ENCODE results near the gene ZNF550.
"Not testable (repeated sequence)": the region's sequence is repeated elsewhere in the genome, so short reads cannot be mapped to it uniquely, and the experiment has no call there.

The ZNF550 gene

GRCh38 chr19:57527136-57527881, 32.4 kb downstream of the ZNF550 start, which contains the start of gene ZNF549:
TSS of gene ZNF549 (plus strand) at chr19:57527356. CDS start at chr19:57527574, 218 bp downstream.
- peak; percentile 26 to 91 (median 63) for DNase-seq

GRCh38 chr19:57518021-57518420, 41.6 kb downstream of the ZNF550 start:
- not testable (repeated sequence) for DNase-seq

GRCh38 chr19:57515255-57515654, 44.4 kb downstream of the ZNF550 start:
- DNase-seq, result no peak

GRCh38 chr19:57512845-57513244, 46.8 kb downstream of the ZNF550 start:
- no peak for DNase-seq

- DNase-seq, result no peak
Observed at GRCh38 chr19:57511484-57511883, 48.2 kb downstream of the ZNF550 start.

- no peak for DNase-seq
Observed at GRCh38 chr19:57506163-57506562, 53.5 kb downstream of the ZNF550 start.

GRCh38 chr19:57500400-57500799, 59.3 kb downstream of the ZNF550 start:
- DNase-seq, result not testable (repeated sequence)

- peak; percentile 20 to 86 (median 61) for DNase-seq
Observed at GRCh38 chr19:57499680-57500395, 59.8 kb downstream of the ZNF550 start, which contains the start of gene ZNF773. TSS of gene ZNF773 (plus strand) at chr19:57499938. CDS start at chr19:57500081, 143 bp downstream.

- not testable (repeated sequence) for DNase-seq
Observed at GRCh38 chr19:57499332-57499679, 60.4 kb downstream of the ZNF550 start.

- not testable (repeated sequence) for DNase-seq
Observed at GRCh38 chr19:57488299-57488644, 71.4 kb downstream of the ZNF550 start.

- DNase-seq, result peak; percentile 36 to 90 (median 80)
Observed at GRCh38 chr19:57487477-57488298, 72.0 kb downstream of the ZNF550 start, which contains the start of gene ZNF419. TSS of gene ZNF419 (plus strand) at chr19:57487750. CDS start at chr19:57487951, 201 bp downstream.
